ENCODE measurements around the gene ZNF205.

DNA sequence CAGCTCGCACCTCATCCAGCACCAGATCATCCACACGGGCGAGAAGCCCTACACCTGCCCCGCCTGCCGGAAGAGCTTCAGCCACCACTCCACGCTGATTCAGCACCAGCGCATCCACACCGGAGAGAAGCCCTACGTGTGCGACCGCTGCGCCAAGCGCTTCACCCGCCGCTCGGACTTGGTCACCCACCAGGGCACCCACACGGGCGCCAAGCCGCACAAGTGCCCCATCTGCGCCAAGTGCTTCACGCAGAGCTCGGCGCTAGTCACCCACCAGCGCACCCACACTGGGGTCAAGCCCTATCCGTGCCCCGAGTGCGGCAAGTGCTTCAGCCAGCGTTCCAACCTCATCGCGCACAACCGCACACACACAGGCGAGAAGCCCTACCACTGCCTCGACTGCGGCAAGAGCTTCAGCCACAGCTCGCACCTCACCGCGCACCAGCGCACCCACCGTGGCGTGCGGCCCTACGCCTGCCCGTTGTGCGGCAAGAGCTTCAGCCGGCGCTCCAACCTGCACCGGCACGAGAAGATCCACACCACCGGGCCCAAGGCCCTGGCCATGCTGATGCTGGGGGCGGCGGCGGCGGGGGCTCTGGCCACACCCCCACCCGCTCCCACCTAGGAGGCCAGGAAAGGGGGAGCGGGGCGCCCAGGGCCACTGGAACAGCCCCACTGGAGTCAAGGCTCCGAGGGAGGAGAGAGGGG is 7.5 kb downstream of the ZNF205 start:
- TF ChIP-seq, protein P1, sequence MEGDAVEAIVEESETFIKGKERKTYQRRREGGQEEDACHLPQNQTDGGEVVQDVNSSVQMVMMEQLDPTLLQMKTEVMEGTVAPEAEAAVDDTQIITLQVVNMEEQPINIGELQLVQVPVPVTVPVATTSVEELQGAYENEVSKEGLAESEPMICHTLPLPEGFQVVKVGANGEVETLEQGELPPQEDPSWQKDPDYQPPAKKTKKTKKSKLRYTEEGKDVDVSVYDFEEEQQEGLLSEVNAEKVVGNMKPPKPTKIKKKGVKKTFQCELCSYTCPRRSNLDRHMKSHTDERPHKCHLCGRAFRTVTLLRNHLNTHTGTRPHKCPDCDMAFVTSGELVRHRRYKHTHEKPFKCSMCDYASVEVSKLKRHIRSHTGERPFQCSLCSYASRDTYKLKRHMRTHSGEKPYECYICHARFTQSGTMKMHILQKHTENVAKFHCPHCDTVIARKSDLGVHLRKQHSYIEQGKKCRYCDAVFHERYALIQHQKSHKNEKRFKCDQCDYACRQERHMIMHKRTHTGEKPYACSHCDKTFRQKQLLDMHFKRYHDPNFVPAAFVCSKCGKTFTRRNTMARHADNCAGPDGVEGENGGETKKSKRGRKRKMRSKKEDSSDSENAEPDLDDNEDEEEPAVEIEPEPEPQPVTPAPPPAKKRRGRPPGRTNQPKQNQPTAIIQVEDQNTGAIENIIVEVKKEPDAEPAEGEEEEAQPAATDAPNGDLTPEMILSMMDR (IDR thresholded peaks at IDR 0.05): no peak
- TF ChIP-seq POLR2A (IDR thresholded peaks at IDR 0.05): no peak

All from right lobe of liver (tissue), 4 donors.